Epithelial cell of proximal tubule (primary cell): Measurements from ENCODE around the gene BOC. TPM values are rescaled to one million over a fixed set of nuclear protein-coding genes. Genes with fewer than 3 reads are reported as not detected.
A peak's percentile ranks its signal among the peaks of the same experiment; 100 is the strongest.

Experiments used
- DNase-seq: peaks from one replicate; pipeline ENCODE4 v3.0.0-alpha.2; 2011; ENCODE audit warnings: low read depth
- H3K4me3 ChIP-seq: 2 replicates; pipeline ENCODE4 v1.5.1; 2011; ENCODE audit warnings: low read depth, mild to moderate bottlenecking, low read length
- total RNA-seq: library from RNA; depleted of rRNA; stranded (reverse); fragments of >200 nt; gene quantifications from 2 replicates; pipeline ENCODE4 v1.2.3, GENCODE V29; 2015
- TF ChIP-seq, protein P1 (sequence below): conservative IDR thresholded peaks from 2 replicates; pipeline ENCODE4 v1.5.1; 2012; ENCODE audit warnings: low read depth, mild to moderate bottlenecking, low read length

The BOC gene, protein sequence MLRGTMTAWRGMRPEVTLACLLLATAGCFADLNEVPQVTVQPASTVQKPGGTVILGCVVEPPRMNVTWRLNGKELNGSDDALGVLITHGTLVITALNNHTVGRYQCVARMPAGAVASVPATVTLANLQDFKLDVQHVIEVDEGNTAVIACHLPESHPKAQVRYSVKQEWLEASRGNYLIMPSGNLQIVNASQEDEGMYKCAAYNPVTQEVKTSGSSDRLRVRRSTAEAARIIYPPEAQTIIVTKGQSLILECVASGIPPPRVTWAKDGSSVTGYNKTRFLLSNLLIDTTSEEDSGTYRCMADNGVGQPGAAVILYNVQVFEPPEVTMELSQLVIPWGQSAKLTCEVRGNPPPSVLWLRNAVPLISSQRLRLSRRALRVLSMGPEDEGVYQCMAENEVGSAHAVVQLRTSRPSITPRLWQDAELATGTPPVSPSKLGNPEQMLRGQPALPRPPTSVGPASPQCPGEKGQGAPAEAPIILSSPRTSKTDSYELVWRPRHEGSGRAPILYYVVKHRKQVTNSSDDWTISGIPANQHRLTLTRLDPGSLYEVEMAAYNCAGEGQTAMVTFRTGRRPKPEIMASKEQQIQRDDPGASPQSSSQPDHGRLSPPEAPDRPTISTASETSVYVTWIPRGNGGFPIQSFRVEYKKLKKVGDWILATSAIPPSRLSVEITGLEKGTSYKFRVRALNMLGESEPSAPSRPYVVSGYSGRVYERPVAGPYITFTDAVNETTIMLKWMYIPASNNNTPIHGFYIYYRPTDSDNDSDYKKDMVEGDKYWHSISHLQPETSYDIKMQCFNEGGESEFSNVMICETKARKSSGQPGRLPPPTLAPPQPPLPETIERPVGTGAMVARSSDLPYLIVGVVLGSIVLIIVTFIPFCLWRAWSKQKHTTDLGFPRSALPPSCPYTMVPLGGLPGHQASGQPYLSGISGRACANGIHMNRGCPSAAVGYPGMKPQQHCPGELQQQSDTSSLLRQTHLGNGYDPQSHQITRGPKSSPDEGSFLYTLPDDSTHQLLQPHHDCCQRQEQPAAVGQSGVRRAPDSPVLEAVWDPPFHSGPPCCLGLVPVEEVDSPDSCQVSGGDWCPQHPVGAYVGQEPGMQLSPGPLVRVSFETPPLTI
- 1.0 and 3.5 TPM in 2 replicates for total RNA-seq

DNA sequence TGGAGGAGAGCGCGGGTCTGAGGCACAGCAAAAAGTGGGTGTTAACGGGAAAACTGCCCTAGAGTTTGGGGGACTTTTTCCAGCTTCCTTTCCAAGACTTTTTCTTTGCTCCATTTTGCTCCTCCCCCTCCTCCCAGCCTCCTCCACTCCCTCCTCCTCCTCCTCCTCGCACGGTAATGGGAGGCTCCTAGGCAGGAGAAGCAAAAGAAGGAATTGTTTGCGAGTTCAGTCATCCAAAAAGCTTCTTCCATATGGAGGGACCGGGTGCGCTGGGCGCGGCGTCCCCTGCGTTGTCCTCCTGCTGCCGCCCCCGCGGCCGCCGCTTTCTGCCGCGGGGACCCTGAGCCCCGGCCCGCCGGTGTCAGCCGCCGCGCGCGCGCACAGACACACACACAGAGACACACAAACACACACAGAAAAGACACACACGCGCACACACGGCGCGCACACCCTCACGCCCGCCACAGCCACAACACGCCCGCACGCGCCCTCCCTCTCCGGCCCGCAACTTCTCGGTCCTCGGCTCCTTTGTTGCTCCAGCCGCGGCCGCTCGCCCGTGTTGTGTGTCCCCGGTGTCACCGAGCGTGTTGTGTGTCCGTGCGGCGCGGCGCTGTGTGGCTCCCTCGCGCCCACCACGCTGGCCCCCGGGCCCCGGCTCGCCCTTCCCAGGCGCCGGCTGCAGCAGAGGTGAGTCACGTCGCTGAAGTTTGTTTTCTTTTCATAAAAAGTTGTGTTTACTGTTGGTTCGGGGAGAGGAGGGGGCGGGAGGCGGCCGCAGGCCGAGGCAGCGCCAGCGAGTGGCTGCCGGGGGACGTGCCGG is at the start of gene BOC:
BOC (plus strand) TSS at position 228 of the 820 bp plus-strand sequence. CDS start 38,246 bp downstream, outside the sequence.
- H3K4me3 ChIP-seq = peak within 1 kb of the TSS; percentile 68
- no peak for DNase-seq
- TF ChIP-seq, protein P1, sequence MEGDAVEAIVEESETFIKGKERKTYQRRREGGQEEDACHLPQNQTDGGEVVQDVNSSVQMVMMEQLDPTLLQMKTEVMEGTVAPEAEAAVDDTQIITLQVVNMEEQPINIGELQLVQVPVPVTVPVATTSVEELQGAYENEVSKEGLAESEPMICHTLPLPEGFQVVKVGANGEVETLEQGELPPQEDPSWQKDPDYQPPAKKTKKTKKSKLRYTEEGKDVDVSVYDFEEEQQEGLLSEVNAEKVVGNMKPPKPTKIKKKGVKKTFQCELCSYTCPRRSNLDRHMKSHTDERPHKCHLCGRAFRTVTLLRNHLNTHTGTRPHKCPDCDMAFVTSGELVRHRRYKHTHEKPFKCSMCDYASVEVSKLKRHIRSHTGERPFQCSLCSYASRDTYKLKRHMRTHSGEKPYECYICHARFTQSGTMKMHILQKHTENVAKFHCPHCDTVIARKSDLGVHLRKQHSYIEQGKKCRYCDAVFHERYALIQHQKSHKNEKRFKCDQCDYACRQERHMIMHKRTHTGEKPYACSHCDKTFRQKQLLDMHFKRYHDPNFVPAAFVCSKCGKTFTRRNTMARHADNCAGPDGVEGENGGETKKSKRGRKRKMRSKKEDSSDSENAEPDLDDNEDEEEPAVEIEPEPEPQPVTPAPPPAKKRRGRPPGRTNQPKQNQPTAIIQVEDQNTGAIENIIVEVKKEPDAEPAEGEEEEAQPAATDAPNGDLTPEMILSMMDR = no peak

DNA sequence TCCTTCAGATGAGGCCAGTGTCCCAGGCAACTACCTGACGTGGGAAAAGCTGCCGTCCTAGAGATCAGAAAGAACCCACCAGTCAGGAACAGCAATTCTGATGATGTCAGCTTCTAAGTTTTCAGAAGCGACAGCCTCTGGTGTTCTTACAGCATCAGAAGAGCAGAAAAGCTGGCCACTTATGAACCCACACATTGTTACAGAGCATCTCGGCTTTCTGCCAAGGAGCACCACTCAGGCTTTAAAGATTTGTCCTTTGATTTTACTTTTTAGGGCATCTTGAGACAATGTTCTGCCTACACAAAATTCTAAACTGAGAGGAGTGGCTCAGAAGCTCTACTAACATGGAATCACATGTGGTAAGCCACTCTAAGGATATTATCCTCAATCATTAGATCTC is 49.7 kb upstream of the BOC start:
- DNase-seq = no peak
- H3K4me3 ChIP-seq = no peak overlapping the region
- TF ChIP-seq, protein P1 = no peak

DNA sequence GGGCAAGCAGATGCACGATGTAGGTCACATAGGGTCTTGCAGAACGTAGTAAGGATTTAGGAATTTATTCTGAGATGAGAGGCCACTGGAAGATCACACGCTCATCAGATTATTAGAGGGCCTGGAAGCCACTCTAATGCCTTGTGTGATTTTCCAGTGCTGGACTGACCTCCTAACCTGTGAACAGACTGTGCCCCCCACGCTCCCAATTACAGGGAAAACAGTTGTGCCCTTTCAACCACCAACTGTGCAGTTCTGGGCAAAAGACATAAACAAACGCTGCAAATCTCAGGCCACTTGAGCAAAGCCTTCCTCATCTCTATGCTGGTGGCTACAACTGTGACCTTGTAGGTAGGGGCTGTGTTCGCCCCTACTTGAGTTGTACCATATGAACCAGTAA is 48.2 kb upstream of the BOC start:
- TF ChIP-seq, protein P1 = no peak
- H3K4me3 ChIP-seq = no peak overlapping the region
- DNase-seq = no peak

DNA sequence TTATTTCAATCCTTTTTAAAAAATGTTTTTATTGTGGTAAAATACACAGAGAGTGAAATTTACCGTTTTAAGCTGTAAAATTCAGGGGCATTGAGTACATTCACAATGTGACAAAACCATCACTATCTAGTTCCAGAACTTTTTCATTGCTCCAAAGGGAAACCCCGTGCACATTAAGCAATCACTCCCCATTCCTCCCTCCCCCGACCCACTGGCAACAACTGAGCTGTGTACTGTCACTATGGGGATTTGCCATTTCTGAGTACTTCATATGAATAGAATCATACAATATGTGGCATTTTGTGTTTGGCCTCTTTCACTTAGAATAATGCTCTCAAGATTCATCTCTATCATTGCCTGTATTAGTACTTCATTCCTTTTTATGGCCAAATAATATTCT is 45.5 kb upstream of the BOC start:
- no peak for DNase-seq
- TF ChIP-seq, protein P1 = no peak
- H3K4me3 ChIP-seq = no peak overlapping the region

DNA sequence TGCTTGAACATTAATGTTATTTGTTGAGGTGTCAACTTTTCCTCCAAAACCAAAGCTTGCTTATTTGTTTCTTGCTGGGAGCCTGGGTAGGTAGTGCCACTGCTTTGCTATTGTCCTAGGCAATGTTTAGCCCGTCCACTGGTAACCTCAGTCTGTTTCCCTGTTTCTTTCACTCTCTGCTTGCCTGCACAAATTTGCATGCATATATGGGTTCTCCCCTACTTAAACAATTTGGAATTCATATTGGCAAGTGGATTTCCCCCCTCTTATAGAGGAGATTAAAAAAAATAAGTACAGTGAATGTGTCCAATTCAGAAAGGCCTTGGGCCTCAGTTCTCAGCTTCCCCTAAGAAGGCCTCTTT is 45.0 kb upstream of the BOC start:
- no peak for DNase-seq
- no peak overlapping the region for H3K4me3 ChIP-seq
- TF ChIP-seq, protein P1 = no peak
